Activated CD4-positive, alpha-beta T cell treated with anti-CD3 and anti-CD28 coated beads for 36 hours (primary cell): ENCODE measurements around the gene NUP210. TPM values are rescaled to one million over a fixed set of nuclear protein-coding genes. Genes with fewer than 3 reads are reported as not detected.

Experiments
- ATAC-seq: fragments of 200-7000 bp; cut with Tn5 transposase; one replicate; pipeline ENCODE4 v1.10.0; 2021; ENCODE audit warnings: mild to moderate bottlenecking, moderate library complexity
- CTCF ChIA-PET: fragments of 350-600 bp; sonication (Branson Sonifier 250); formaldehyde crosslinking; loops from one replicate; lab custom pipeline; 2021; ENCODE audit warnings: antibody characterized with exemption; lab: Charles Lee
- POLR2A ChIA-PET: fragments of 350-600 bp; sonication (Branson Sonifier 250); formaldehyde crosslinking; loops from one replicate; lab custom pipeline; 2021; ENCODE audit warnings: antibody characterized with exemption, inconsistent platforms; lab: Charles Lee
- DNase-seq: peaks from one replicate; pipeline ENCODE4 v3.0.0-alpha.2; 2020
- H3K27ac Mint-ChIP-seq: one replicate; pipeline ENCODE4 v1.8.0; 2021; ENCODE audit warnings: mixed read lengths
- H3K27me3 Mint-ChIP-seq: one replicate; pipeline ENCODE4 v1.8.0; 2021; ENCODE audit warnings: mixed read lengths
- H3K36me3 Mint-ChIP-seq: one replicate; pipeline ENCODE4 v1.8.0; 2021; ENCODE audit warnings: low read depth, mixed read lengths
- H3K4me1 Mint-ChIP-seq: one replicate; pipeline ENCODE4 v1.8.0; 2021; ENCODE audit warnings: mixed read lengths
- H3K4me3 Mint-ChIP-seq: one replicate; pipeline ENCODE4 v1.8.0; 2021; ENCODE audit warnings: mild to moderate bottlenecking, moderate library complexity, mixed read lengths
- H3K9me3 Mint-ChIP-seq: one replicate; pipeline ENCODE4 v1.8.0; 2021; ENCODE audit warnings: low read depth, mixed read lengths
- intact Hi-C, 2 experiments: fragments of 100-400 bp; cut with DNase I in 1 of 2; cut with micrococcal nuclease in 1 of 2; formaldehyde crosslinking; loops; one replicate each; pipeline versions ENCODE4 v1.14.2 to v1.15.1; 2022 to 2024; cut with DNase I, micrococcal nuclease
- total RNA-seq, 2 experiments: library from RNA; stranded (reverse); gene quantifications; one replicate each; pipeline ENCODE4 v1.2.3, GENCODE V29; 2021

NUP210 gene
- total RNA-seq, 2 experiments from 2014 or later: 117 to 123 TPM

GRCh38 chr3:13273604-13274105 is 146.5 kb downstream of the NUP210 start:
- Mint-ChIP-seq H3K4me1 (peaks cover 4% of the 10 kb centered on the region), H3K27me3 (peaks cover 4% of the 10 kb centered on the region), H3K36me3 (no peaks in the 10 kb centered on the region), H3K4me3 (no peak overlapping the region), H3K27ac (no peak overlapping the region), H3K9me3 (no peaks in the 10 kb centered on the region)
- intact Hi-C loops: no loop called here
- ChIA-PET CTCF (no interaction called here), POLR2A (no interaction called here)
- DNase-seq (no peak), ATAC-seq (no peak)

GRCh38 chr3:13272831-13273603 is 147.1 kb downstream of the NUP210 start:
- ChIA-PET CTCF (no interaction called here), POLR2A (no interaction called here)
- H3K4me1 Mint-ChIP-seq: peaks cover 2% of the 10 kb centered on the region
- H3K27me3 Mint-ChIP-seq: peaks cover 4% of the 10 kb centered on the region
- H3K4me3 Mint-ChIP-seq: no peak overlapping the region
- no peak overlapping the region for H3K27ac Mint-ChIP-seq
- ATAC-seq (no peak), DNase-seq (no peak)
- intact Hi-C loops: no loop called here
- no peaks in the 10 kb centered on the region for H3K36me3 Mint-ChIP-seq
- no peaks in the 10 kb centered on the region for H3K9me3 Mint-ChIP-seq

- POLR2A ChIA-PET: no interaction called here
- ATAC-seq: no peak
- no peaks in the 10 kb centered on the region for H3K4me1 Mint-ChIP-seq
- CTCF ChIA-PET: interaction anchor here (0.6 kb wide), 1 partner anchor 13 kb away, joined by 3 read pairs; no protein-coding TSS in a partner anchor
- no peak for DNase-seq
- H3K9me3 Mint-ChIP-seq: no peaks in the 10 kb centered on the region
- no peak overlapping the region for H3K4me3 Mint-ChIP-seq
- no peaks in the 10 kb centered on the region for H3K36me3 Mint-ChIP-seq
- H3K27me3 Mint-ChIP-seq: peaks cover 4% of the 10 kb centered on the region
- intact Hi-C loops: no loop called here
- H3K27ac Mint-ChIP-seq: no peak overlapping the region
Observed at GRCh38 chr3:13269711-13270378, 150.3 kb downstream of the NUP210 start.

DNA sequence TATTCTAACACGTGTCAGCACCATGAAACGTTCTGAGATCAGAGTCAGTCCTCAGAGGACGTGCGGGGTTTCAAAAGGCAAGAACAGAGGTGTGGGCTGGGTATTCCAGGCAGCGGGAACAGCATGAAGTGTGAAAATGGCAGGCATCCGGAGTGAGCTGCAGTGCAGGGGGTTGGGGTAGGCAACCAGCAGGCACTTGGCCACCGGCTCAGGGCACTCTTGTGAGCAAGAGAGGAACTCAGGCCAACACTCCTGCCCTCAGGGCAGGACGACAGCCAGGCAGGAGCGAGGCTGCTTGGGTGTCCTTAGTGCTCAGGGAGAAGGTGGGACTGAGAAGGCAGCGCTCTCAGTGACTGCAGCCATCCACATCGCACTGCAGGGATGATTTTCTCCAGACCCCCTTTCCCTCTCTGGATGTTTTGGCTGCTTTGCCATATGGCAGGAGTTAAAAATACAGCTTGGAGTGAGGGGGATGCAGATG is 151.1 kb downstream of the NUP210 start:
- no peaks in the 10 kb centered on the region for H3K27me3 Mint-ChIP-seq
- H3K4me1 Mint-ChIP-seq: no peaks in the 10 kb centered on the region
- intact Hi-C loops: no loop called here
- POLR2A ChIA-PET: no interaction called here
- no peaks in the 10 kb centered on the region for H3K9me3 Mint-ChIP-seq
- ATAC-seq (no peak), DNase-seq (no peak)
- CTCF ChIA-PET: no interaction called here
- H3K36me3 Mint-ChIP-seq: no peaks in the 10 kb centered on the region
- no peak overlapping the region for H3K27ac Mint-ChIP-seq
- H3K4me3 Mint-ChIP-seq: no peak overlapping the region

- Mint-ChIP-seq H3K4me1 (no peaks in the 10 kb centered on the region), H3K9me3 (no peaks in the 10 kb centered on the region), H3K36me3 (no peaks in the 10 kb centered on the region), H3K27me3 (no peaks in the 10 kb centered on the region), H3K27ac (no peak overlapping the region), H3K4me3 (no peak overlapping the region)
- ATAC-seq: no peak
- CTCF ChIA-PET: no interaction called here
- POLR2A ChIA-PET: no interaction called here
- DNase-seq: no peak
- intact Hi-C loops: no loop called here
Observed at GRCh38 chr3:13268120-13268519, 152.0 kb downstream of the NUP210 start.

- no peak for ATAC-seq
- H3K9me3 Mint-ChIP-seq: no peaks in the 10 kb centered on the region
- no peak overlapping the region for H3K4me3 Mint-ChIP-seq
- no peak overlapping the region for H3K27ac Mint-ChIP-seq
- POLR2A ChIA-PET: no interaction called here
- no peak for DNase-seq
- H3K4me1 Mint-ChIP-seq: peaks cover 9% of the 10 kb centered on the region
- no peaks in the 10 kb centered on the region for H3K27me3 Mint-ChIP-seq
- no peaks in the 10 kb centered on the region for H3K36me3 Mint-ChIP-seq
- intact Hi-C loops: no loop called here
- CTCF ChIA-PET: no interaction called here
Observed at GRCh38 chr3:13266651-13267362, 153.3 kb downstream of the NUP210 start.

Other genes starting within 250 kb of the NUP210 start
- gene HDAC11, start 60.0 kb upstream of the NUP210 start, total RNA-seq: 1 to 10 TPM; 3.4 to 4.1 TPM
- under 1 TPM in 1 of 2 experiments, not detected in 1; 0.05 TPM for gene FBLN2, start 128.8 kb upstream of the NUP210 start, total RNA-seq